GM19238 (cell line): ENCODE data around the gene POU4F1.

Source experiments
- DNase-seq: peaks from one replicate; pipeline ENCODE4 v3.0.0; 2011; ENCODE audit warnings: low spot score; ENCODE audit not compliant: insufficient read length

POU4F1 gene

DNA sequence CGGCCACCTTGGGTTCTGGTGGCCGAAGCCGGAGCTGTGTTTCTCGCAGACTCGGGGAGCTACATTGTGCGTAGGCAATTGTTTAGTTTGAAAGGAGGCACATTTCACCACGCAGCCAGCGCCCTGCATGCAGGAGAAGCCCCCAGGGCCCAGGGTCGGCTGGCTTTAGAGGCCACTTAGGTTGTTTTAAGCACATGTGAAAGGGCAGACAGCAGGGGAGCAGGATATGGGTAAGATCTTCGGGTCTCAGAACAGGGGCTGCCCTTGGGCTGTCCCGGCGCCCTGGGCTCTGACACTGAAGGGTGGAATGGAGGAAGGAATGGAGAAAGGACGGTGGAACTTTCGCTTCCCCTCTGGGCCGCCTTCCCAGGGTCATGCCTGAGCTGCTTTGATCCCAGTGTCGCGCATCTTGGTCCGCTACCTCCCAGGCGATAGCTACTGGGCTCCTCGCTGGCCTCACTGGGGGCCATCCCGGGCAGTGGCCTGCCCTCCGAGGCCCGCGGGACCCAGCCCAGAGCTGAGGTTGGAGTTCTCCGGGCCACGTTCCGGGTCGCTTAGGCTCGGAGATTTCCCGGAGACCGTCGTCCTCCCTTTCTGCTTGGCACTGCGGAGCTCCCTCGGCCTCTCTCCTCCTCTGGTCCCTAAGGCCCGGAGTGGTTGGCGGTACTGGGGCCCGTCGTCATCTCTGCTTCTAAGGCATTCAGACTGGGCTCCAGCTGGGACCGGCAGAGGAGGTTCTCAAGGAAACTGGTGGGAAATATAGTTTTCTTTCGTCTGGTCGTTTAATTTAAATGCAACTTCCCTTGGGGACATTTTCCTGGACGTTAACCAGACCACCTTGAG lies 4.3 kb upstream of the POU4F1 start:
- DNase-seq, result no peak

DNA sequence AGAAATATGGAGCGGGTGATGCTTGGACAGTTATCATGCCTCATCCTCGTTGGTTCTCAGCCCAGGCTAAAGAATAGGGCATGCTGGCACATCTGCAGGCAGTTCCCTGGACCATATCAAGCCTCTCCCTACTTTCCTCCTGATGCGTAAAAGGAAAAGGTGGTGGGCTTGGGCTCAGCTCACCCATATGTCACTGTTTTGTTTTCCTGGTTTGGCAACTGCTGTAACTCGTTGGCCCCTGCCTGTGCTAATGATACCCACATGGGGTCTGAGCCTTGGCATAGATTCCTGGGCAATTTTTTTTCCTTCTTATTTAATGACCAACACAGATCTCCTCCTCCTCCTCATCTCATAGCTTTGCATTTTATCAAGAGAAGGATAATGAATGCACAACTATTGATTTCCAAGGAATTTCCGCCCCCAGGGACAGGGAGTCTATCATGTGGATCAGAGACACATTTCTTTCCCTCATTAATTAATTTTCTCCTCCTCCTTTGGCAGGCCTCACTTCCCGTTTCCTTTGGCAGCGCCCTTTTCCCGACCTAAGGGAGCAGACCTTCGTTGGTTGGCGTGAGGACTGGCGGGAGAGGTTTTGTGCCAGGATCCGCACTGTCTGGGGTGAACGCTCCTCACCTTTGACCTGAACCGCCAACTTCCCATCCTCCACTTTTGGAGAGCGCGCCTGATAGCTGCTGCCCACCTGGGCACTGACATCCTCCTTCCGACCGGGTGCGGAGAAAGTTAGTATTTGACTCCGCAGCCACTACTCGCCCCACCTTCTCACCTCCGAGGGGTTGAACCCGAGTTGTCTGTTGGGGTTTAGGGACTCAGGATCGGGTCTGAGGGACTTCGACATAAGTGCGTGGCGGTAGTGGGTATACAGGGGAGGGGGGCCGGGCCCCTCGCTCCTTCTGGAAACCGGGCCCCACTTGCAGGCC lies 3.4 kb upstream of the POU4F1 start:
- no peak for DNase-seq

- DNase-seq, result no peak
Observed at GRCh38 chr13:78604782-78605611, 1.6 kb upstream of the POU4F1 start.

GRCh38 chr13:78602561-78603239 lies 652 bp downstream of the POU4F1 start:
- no peak for DNase-seq

DNA sequence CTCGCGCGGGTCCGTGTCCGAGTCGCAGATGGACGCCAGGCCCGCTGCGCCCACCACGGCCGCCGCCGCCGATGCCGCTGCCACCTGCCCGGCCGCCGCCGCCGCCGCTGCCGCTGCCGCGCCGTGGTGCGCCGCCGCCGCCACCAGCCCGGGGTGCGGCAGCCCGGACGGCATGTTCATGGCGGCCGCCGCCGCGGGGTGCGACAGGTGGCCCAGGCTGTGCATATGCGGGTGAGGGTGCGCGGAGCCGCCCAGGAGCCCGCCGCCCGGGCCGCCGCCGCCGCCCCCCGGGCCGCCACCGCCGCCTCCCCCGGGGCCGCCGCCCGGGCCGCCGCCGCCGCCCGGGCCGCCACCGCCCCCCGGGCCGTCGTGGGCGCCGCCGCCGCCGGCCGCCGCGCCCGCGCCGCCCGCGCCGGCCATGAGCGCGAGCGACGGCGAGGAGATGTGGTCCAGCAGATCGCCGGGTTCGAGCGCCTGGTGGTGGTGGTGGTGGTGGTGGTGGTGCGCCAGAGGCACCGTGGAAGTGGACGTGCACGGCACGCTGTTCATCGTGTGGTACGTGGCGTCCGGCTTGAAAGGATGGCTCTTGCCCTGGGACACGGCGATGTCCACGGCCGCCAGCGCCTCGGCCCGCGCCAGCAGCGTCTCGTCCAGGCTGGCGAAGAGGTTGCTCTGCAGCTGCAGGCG lies 1.3 kb downstream of the POU4F1 start:
- no peak for DNase-seq

- no peak for DNase-seq
Observed at GRCh38 chr13:78601124-78601873, 2.1 kb downstream of the POU4F1 start.

DNA sequence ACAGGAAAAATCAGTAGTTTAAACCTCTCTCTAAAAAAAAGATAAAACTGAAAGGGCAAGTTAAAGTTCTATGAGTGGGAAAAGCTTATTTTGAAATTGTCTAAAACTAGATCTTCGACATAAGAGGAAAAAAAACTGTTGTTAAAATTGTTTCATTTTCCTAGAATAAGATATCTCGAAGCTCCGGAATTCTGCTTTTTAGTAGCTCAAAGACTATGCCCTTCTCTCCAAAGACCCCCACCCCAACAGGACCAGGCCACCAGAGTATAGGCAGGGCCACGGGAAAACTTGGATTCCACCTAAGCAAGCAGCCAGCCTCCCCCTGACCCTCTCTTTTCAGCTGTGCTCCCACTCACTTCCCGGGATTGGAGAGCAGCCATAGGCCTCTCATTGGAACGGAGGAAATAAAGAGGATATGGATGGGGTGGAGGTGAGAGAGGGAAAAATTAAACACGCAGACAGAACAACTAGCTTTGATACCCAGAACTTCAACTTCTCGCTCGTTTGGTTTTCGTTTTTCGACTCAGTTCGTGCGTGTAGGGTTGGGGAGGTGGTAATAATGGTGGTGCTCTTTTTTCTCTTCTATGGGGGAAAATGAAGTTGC lies 3.0 kb downstream of the POU4F1 start:
- DNase-seq, result no peak

GRCh38 chr13:78599645-78600279 lies 3.6 kb downstream of the POU4F1 start:
- DNase-seq, result no peak

DNA sequence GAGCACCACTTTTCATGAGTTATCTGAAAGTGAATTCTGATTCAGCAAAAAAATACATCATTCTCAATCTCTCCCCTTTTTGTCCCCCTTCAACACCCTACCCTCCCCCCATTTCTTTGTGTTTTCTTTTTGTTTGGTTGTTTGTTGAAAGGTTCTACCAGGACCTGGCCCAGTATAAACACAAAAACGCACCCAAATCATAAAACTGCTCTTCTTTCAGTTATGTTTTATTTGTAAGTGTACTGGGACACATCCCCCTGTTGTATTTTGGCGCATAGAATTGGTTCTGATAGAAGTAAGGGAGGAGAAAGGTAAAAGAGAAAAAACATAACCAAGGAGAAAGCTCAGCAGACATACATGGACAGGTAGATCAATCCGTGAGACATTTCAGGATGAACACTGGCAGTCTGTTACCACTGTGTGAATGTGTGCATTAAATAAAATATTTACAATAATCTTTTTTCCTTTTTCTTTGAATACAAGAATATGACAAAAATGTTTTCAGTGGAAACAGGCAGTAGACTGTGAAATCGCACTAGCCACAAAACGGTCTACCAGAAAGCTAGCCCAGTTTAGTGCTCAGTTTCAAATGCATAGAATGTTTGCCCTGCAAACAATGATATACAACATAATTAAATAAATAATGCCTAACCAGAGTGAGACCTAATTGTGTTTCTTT lies 4.2 kb downstream of the POU4F1 start:
- DNase-seq, result no peak

DNA sequence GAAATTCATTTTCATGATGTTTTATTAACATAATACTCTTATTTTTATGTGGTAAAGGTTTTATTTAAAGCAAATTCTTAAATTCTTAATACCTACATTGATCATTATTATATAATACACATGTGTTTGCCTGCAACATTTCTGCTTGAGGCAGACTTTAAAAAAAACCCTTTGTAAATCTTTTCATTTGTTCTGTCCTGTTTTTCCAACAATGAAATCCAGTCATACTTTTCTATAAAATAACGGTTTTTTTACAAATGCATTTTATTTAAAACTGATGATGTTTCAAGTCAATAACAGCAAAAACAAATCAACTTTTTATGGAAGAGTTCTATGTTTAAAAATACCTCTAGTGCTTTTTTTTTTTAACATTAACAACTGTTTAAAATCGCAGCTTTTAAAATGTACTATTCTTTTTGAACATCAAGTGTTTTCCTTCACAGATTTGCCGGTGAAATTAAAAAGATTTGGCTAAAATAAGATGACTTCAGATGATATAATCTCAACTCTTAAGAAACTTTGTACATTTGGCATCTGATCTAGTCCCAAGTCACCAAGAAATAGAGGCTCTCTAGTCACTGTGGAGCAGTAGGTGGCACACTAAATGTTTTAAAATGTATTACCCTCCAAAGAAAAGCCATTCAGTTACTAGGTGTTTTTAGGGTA lies 5.1 kb downstream of the POU4F1 start:
- DNase-seq, result no peak

GRCh38 chr13:78597602-78597932 lies 5.8 kb downstream of the POU4F1 start:
- DNase-seq, result no peak

DNA sequence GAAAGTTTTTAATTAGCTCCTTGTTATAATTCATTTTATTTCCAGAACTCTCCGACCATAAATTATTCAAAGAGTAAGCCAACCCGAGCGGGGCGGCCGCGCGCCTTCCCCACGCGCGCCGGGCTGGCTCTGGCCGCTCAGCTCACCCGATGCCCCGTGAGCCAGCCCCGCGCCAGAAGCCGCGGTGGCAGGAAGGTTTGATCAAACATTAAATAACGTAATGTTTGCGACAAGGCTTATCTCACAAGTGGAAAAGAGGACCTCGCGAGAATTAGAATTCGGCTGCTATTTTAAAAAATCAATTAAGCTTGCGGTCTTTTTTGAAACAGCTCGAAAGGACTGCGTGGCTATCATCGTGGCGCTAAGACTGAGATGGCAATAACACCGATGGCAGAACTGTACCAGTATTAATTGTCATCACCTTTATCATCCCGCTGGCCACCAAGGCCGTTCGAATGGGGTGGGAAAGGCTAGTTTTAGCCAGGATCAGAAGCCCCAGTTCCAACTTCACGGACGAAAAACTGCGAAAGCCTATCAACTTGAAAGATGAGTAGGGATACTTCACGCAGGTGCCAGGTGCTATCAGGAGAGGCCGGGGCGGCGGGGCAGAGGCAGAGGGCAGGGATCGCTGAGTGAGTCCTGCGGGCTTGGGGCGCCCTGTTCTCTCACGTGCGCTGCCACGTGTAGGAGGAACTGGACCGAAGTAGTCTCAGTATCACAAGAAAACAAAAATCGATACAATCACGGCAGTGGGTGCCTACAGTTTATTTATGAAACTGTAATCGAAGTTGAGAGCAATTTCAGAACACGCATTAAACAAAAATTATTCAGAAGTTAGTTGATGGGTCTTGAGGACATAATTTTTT lies 6.4 kb downstream of the POU4F1 start:
- no peak for DNase-seq

- no peak for DNase-seq
Observed at GRCh38 chr13:78596399-78596735, 7.0 kb downstream of the POU4F1 start.

- DNase-seq, result no peak
Observed at GRCh38 chr13:78595495-78596398, 7.6 kb downstream of the POU4F1 start.

DNA sequence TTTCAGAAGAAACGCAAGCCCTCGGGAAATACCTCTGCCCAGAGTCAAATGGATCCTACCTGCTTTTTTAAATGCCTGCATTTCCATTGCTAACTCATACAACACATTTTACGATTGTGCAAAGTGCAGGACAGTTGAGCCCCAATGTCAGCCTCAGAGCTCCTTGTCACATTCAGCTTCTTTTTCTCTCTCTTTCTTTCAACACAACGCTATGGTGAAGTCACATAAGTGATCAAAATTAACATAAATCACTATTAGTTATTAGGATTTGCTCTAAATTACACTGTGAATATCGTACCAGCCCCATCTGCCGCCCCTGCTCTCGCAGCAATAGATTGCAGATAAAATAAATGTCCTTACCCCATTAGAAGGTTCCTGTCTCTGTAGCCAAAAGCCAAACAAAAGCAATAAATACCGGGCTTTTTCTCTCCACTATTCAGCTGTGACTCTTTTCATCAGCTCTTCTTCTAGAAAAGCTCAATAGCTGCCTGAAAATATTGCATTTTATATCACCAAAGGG lies 8.8 kb downstream of the POU4F1 start:
- no peak for DNase-seq
